ENCODE results near the gene ACOT7.

GRCh38 chr1:6338695-6339094 is 54.9 kb downstream of the ACOT7 start:
- no peak for TF ChIP-seq CTCF (IDR thresholded peaks at IDR 0.05; ENCODE audit: poor library complexity)
- TF ChIP-seq EZH2phosphoT487 (IDR thresholded peaks at IDR 0.05; ENCODE audit: low read depth, severe bottlenecking, unreplicated experiment) = no peak
